Activated T-cell treated with anti-CD3 and anti-CD28 coated beads, Interleukin-2, amount 50 U/mL, for 24 hours (primary cell): ENCODE measurements around the gene STX4.
A peak's percentile ranks its signal among the peaks of the same experiment; 100 is the strongest.

Experiments
- DNase-seq: peaks from one replicate; pipeline ENCODE4 v3.0.0-alpha.2; 2020
- H3K27ac Mint-ChIP-seq: 2 replicates; pipeline ENCODE4 v1.8.0; 2020; ENCODE audit warnings: mild to moderate bottlenecking, mixed read lengths
- H3K27me3 Mint-ChIP-seq: 2 replicates; pipeline ENCODE4 v1.8.0; 2020; ENCODE audit warnings: mixed read lengths
- H3K36me3 Mint-ChIP-seq: 2 replicates; pipeline ENCODE4 v1.8.0; 2020; ENCODE audit warnings: low read depth, mixed read lengths
- H3K4me1 Mint-ChIP-seq: 2 replicates; pipeline ENCODE4 v1.8.0; 2020; ENCODE audit warnings: low read depth, mixed read lengths
- H3K4me3 Mint-ChIP-seq: 2 replicates; pipeline ENCODE4 v1.8.0; 2020; ENCODE audit warnings: mild to moderate bottlenecking, moderate library complexity, mixed read lengths
- H3K9me3 Mint-ChIP-seq: 2 replicates; pipeline ENCODE4 v1.8.0; 2020; ENCODE audit warnings: mixed read lengths

The STX4 gene

GRCh38 chr16:31061813-31062440 lies 28.6 kb downstream of the STX4 start:
- Mint-ChIP-seq H3K9me3 (no peaks in the 10 kb centered on the region), H3K36me3 (peaks cover 69% of the 10 kb centered on the region), H3K27ac (no peak overlapping the region), H3K27me3 (no peaks in the 10 kb centered on the region), H3K4me1 (peaks cover 38% of the 10 kb centered on the region), H3K4me3 (no peak overlapping the region)
- no peak for DNase-seq

GRCh38 chr16:31063495-31063842 lies 30.1 kb downstream of the STX4 start:
- Mint-ChIP-seq H3K9me3 (no peaks in the 10 kb centered on the region), H3K36me3 (peaks cover 66% of the 10 kb centered on the region), H3K27me3 (no peaks in the 10 kb centered on the region), H3K4me3 (no peak overlapping the region), H3K4me1 (peaks cover 38% of the 10 kb centered on the region), H3K27ac (peak overlapping the region; percentile 48)
- no peak for DNase-seq

- H3K27ac Mint-ChIP-seq: peak overlapping the region; percentile 88
- peaks cover 41% of the 10 kb centered on the region for H3K4me1 Mint-ChIP-seq
- no peaks in the 10 kb centered on the region for H3K27me3 Mint-ChIP-seq
- DNase-seq: peak; percentile 44
- H3K36me3 Mint-ChIP-seq: peaks cover 67% of the 10 kb centered on the region
- no peaks in the 10 kb centered on the region for H3K9me3 Mint-ChIP-seq
- H3K4me3 Mint-ChIP-seq: peak overlapping the region; percentile 45
These were observed 30.7 kb downstream of the STX4 start for GRCh38 chr16:31063843-31064611.

- H3K27ac Mint-ChIP-seq: peak overlapping the region; percentile 88
- no peaks in the 10 kb centered on the region for H3K27me3 Mint-ChIP-seq
- H3K9me3 Mint-ChIP-seq: no peaks in the 10 kb centered on the region
- H3K36me3 Mint-ChIP-seq: peaks cover 64% of the 10 kb centered on the region
- no peak for DNase-seq
- H3K4me1 Mint-ChIP-seq: peaks cover 46% of the 10 kb centered on the region
- peak overlapping the region; percentile 45 for H3K4me3 Mint-ChIP-seq
These were observed 31.6 kb downstream of the STX4 start for GRCh38 chr16:31064882-31065461.

GRCh38 chr16:31067342-31067741 lies 34.0 kb downstream of the STX4 start:
- Mint-ChIP-seq H3K27me3 (no peaks in the 10 kb centered on the region), H3K9me3 (no peaks in the 10 kb centered on the region), H3K4me3 (no peak overlapping the region), H3K27ac (no peak overlapping the region), H3K4me1 (peaks cover 55% of the 10 kb centered on the region), H3K36me3 (peaks cover 49% of the 10 kb centered on the region)
- no peak for DNase-seq

GRCh38 chr16:31071861-31072260 lies 38.5 kb downstream of the STX4 start:
- peak overlapping the region; percentile 96 for H3K27ac Mint-ChIP-seq
- H3K36me3 Mint-ChIP-seq: peaks cover 45% of the 10 kb centered on the region
- no peak for DNase-seq
- H3K4me3 Mint-ChIP-seq: peak overlapping the region; percentile 88
- peaks cover 36% of the 10 kb centered on the region for H3K4me1 Mint-ChIP-seq
- H3K9me3 Mint-ChIP-seq: no peaks in the 10 kb centered on the region
- H3K27me3 Mint-ChIP-seq: no peaks in the 10 kb centered on the region

GRCh38 chr16:31072540-31073141 lies 39.3 kb downstream of the STX4 start:
- Mint-ChIP-seq H3K4me3 (peak overlapping the region; percentile 88), H3K9me3 (no peaks in the 10 kb centered on the region), H3K36me3 (peaks cover 53% of the 10 kb centered on the region), H3K27ac (peak overlapping the region; percentile 96), H3K27me3 (no peaks in the 10 kb centered on the region), H3K4me1 (peaks cover 39% of the 10 kb centered on the region)
- no peak for DNase-seq

GRCh38 chr16:31073142-31073969 lies 40.0 kb downstream of the STX4 start:
- no peaks in the 10 kb centered on the region for H3K9me3 Mint-ChIP-seq
- no peaks in the 10 kb centered on the region for H3K27me3 Mint-ChIP-seq
- peaks cover 60% of the 10 kb centered on the region for H3K36me3 Mint-ChIP-seq
- H3K4me1 Mint-ChIP-seq: peaks cover 45% of the 10 kb centered on the region
- peak; percentile 93 for DNase-seq
- peak overlapping the region; percentile 88 for H3K4me3 Mint-ChIP-seq
- peak overlapping the region; percentile 96 for H3K27ac Mint-ChIP-seq

- H3K27me3 Mint-ChIP-seq: no peaks in the 10 kb centered on the region
- H3K9me3 Mint-ChIP-seq: no peaks in the 10 kb centered on the region
- H3K4me3 Mint-ChIP-seq: peak within 1 kb of the TSS; percentile 88
- peaks cover 47% of the 10 kb centered on the region for H3K4me1 Mint-ChIP-seq
- peaks cover 66% of the 10 kb centered on the region for H3K36me3 Mint-ChIP-seq
- peak; percentile 94 for DNase-seq
- peak within 1 kb of the TSS; percentile 96 for H3K27ac Mint-ChIP-seq
These were observed 40.8 kb downstream of the STX4 start, which contains the start of the genes ZNF646 and ZNF668 for GRCh38 chr16:31073970-31074813. Gene ZNF646 (plus strand): TSS chr16:31074422. CDS start chr16:31076325, 1,903 bp downstream. Gene ZNF668 (minus strand): TSS chr16:31074240. CDS start chr16:31064459, 9,781 bp downstream.

GRCh38 chr16:31074814-31075183 lies 41.4 kb downstream of the STX4 start:
- Mint-ChIP-seq H3K27ac (peak overlapping the region; percentile 96), H3K36me3 (peaks cover 71% of the 10 kb centered on the region), H3K9me3 (no peaks in the 10 kb centered on the region), H3K27me3 (no peaks in the 10 kb centered on the region), H3K4me3 (peak overlapping the region; percentile 88), H3K4me1 (peaks cover 49% of the 10 kb centered on the region)
- DNase-seq: no peak

GRCh38 chr16:31076319-31076718 lies 43.0 kb downstream of the STX4 start:
- Mint-ChIP-seq H3K4me1 (peaks cover 59% of the 10 kb centered on the region), H3K27me3 (no peaks in the 10 kb centered on the region), H3K9me3 (no peaks in the 10 kb centered on the region), H3K4me3 (peak overlapping the region; percentile 88), H3K36me3 (peaks cover 86% of the 10 kb centered on the region), H3K27ac (peak overlapping the region; percentile 96)
- no peak for DNase-seq

GRCh38 chr16:31077024-31077423 lies 43.7 kb downstream of the STX4 start:
- Mint-ChIP-seq H3K4me3 (no peak overlapping the region), H3K4me1 (peaks cover 53% of the 10 kb centered on the region), H3K36me3 (peaks cover 88% of the 10 kb centered on the region), H3K27ac (peak overlapping the region; percentile 47), H3K9me3 (no peaks in the 10 kb centered on the region), H3K27me3 (no peaks in the 10 kb centered on the region)
- DNase-seq: no peak

- peak overlapping the region; percentile 18 for H3K27ac Mint-ChIP-seq
- no peak for DNase-seq
- no peaks in the 10 kb centered on the region for H3K27me3 Mint-ChIP-seq
- H3K9me3 Mint-ChIP-seq: no peaks in the 10 kb centered on the region
- no peak overlapping the region for H3K4me3 Mint-ChIP-seq
- H3K36me3 Mint-ChIP-seq: peaks cover 86% of the 10 kb centered on the region
- H3K4me1 Mint-ChIP-seq: peaks cover 53% of the 10 kb centered on the region
These were observed 44.4 kb downstream of the STX4 start for GRCh38 chr16:31077592-31078396.
